CD14-positive monocyte (primary cell): ENCODE measurements around the gene TMEM167B. TPM values are rescaled to one million over a fixed set of nuclear protein-coding genes. Genes with fewer than 3 reads are reported as not detected.
A peak's percentile ranks its signal among the peaks of the same experiment; 100 is the strongest.

Experiments used
- DNase-seq, 3 donors: peaks; one replicate each; pipeline ENCODE4 v3.0.0-alpha.2; 2011 to 2022
- H2AFZ ChIP-seq: 2 replicates; pipeline ENCODE4 v1.6.0; 2012; ENCODE audit warnings: mild to moderate bottlenecking, low read depth, low read length, inconsistent platforms; ENCODE audit not compliant: insufficient read depth, poor library complexity, severe bottlenecking
- H3K27ac ChIP-seq, 2 donors: 1 replicate in 1 of 2; 2 replicates in 1 of 2; pipeline ENCODE4 v1.5.1; 2012 to 2013; ENCODE audit warnings: low read length in 2 of 2, control low read depth in 1 of 2, inconsistent platforms in 1 of 2, low read depth in 1 of 2, mild to moderate bottlenecking in 1 of 2
- H3K27me3 ChIP-seq, 2 donors: one replicate each; pipeline versions ENCODE4 v1.6.0 to v1.6.1; 2011 to 2013; ENCODE audit warnings: low read length in 2 of 2; ENCODE audit not compliant: control insufficient read depth in 2 of 2, insufficient read depth in 2 of 2
- H3K36me3 ChIP-seq, 2 donors: replicated peaks in 1 of 2; 1 replicate in 1 of 2; 2 replicates in 1 of 2; pipeline versions ENCODE4 v1.5.1 to v1.6.1; 2012 to 2013; ENCODE audit warnings: low read length in 2 of 2, control low read depth in 1 of 2, inconsistent platforms in 1 of 2, mild to moderate bottlenecking in 1 of 2; ENCODE audit not compliant: insufficient read depth in 2 of 2, control insufficient read depth in 1 of 2
- H3K4me1 ChIP-seq, 2 donors: 1 replicate in 1 of 2; 2 replicates in 1 of 2; pipeline versions ENCODE4 v1.5.1 to v1.6.1; 2012 to 2013; ENCODE audit warnings: low read length in 2 of 2, control low read depth in 1 of 2, inconsistent platforms in 1 of 2, mild to moderate bottlenecking in 1 of 2, moderate library complexity in 1 of 2; ENCODE audit not compliant: insufficient read depth in 2 of 2, control insufficient read depth in 1 of 2
- H3K4me2 ChIP-seq: replicated peaks from 2 replicates; pipeline ENCODE3; 2012; ENCODE audit warnings: low read length, moderate library complexity, mild to moderate bottlenecking; ENCODE audit not compliant: poor library complexity, severe bottlenecking; ENCODE audit errors: extremely low read depth
- H3K4me3 ChIP-seq, 3 experiments: fragments of 200-600 bp in 1 of 3; sonication (generic) in 1 of 3; replicated peaks in 1 of 3; 1 replicate in 2 of 3; 2 replicates in 1 of 3; pipeline ENCODE4 v1.5.1; 2011 to 2013; ENCODE audit warnings: low read length in 3 of 3, mild to moderate bottlenecking in 3 of 3, control low read depth in 2 of 3, low read depth in 2 of 3, inconsistent platforms in 1 of 3, moderate library complexity in 1 of 3
- H3K79me2 ChIP-seq: 2 replicates; pipeline ENCODE4 v1.6.0; 2012; ENCODE audit warnings: mild to moderate bottlenecking, control low read depth, inconsistent platforms, low read length, moderate library complexity; ENCODE audit not compliant: insufficient read depth
- H3K9ac ChIP-seq: 2 replicates; pipeline ENCODE4 v1.6.0; 2017; ENCODE audit warnings: low read length, mild to moderate bottlenecking; ENCODE audit not compliant: insufficient read depth, poor library complexity, severe bottlenecking
- H3K9me3 ChIP-seq, 2 donors: replicated peaks in 1 of 2; 1 replicate in 1 of 2; 2 replicates in 1 of 2; pipeline versions ENCODE4 v1.5.1 to v1.6.1; 2012 to 2013; ENCODE audit warnings: low read length in 2 of 2, control low read depth in 1 of 2; ENCODE audit not compliant: control insufficient read depth in 1 of 2, insufficient read depth in 1 of 2
- H4K20me1 ChIP-seq: 2 replicates; pipeline ENCODE4 v1.6.0; 2012; ENCODE audit warnings: mild to moderate bottlenecking, low read length, control low read depth, moderate library complexity; ENCODE audit not compliant: insufficient read depth
- H3K27ac Mint-ChIP-seq, 7 donors: one replicate each; pipeline ENCODE4 v1.8.0; 2020; ENCODE audit warnings: mild to moderate bottlenecking in 7 of 7, mixed read lengths in 7 of 7, moderate library complexity in 6 of 7, inconsistent platforms in 2 of 7
- H3K27me3 Mint-ChIP-seq, 3 donors: one replicate each; pipeline ENCODE4 v1.8.0; 2021 to 2022; ENCODE audit warnings: low read depth in 3 of 3, mild to moderate bottlenecking in 3 of 3, mixed read lengths in 3 of 3, moderate library complexity in 3 of 3, inconsistent platforms in 1 of 3
- H3K36me3 Mint-ChIP-seq, 2 donors: one replicate each; pipeline ENCODE4 v1.8.0; 2020; ENCODE audit warnings: mixed read lengths in 2 of 2, inconsistent platforms in 1 of 2, mild to moderate bottlenecking in 1 of 2
- H3K4me1 Mint-ChIP-seq: one replicate; pipeline ENCODE4 v1.8.0; 2020; ENCODE audit warnings: mild to moderate bottlenecking, mixed read lengths
- H3K4me3 Mint-ChIP-seq, 2 donors: one replicate each; pipeline ENCODE4 v1.8.0; 2020; ENCODE audit warnings: mild to moderate bottlenecking in 2 of 2, mixed read lengths in 2 of 2, moderate library complexity in 1 of 2
- H3K9me3 Mint-ChIP-seq, 7 donors: one replicate each; pipeline ENCODE4 v1.8.0; 2020 to 2022; ENCODE audit warnings: mixed read lengths in 7 of 7, mild to moderate bottlenecking in 6 of 7, moderate library complexity in 6 of 7, inconsistent platforms in 2 of 7
- CTCF ChIP-seq: fragments of 200-600 bp; IDR thresholded peaks from one replicate; pipeline ENCODE4 v1.8.0; 2022; ENCODE audit warnings: antibody characterized with exemption, mild to moderate bottlenecking
- WGBS: methylation state at CpG from one replicate; pipeline ENCODE4 v1.1.5; 2013; ENCODE audit warnings: missing lambda C conversion rate; ENCODE audit not compliant: insufficient coverage; 5-methylcytosine and 5-hydroxymethylcytosine counted together
- intact Hi-C, 2 donors: fragments of 100-400 bp; cut with micrococcal nuclease; formaldehyde crosslinking; loops; one replicate each; pipeline versions ENCODE4 v1.15.0 to v1.15.1; 2023
- polyA plus RNA-seq, 3 donors: library from polyadenylated mRNA; depleted of rRNA in 1 of 3; unstranded in 2 of 3; stranded (reverse) in 1 of 3; fragments of 300-500 nt in 2 of 3; fragments of >200 nt in 1 of 3; fragmentation: Illumina TruSeq in 2 of 3; gene quantifications; 1 replicate in 2 of 3; 2 replicates in 1 of 3; pipeline ENCODE4 v1.2.3, GENCODE V29; 2012 to 2021

TMEM167B gene
- polyA plus RNA-seq, 3 donors = 39.2 to 50.8 (median 43.3) TPM

- no peaks in the 10 kb centered on the region for H4K20me1 ChIP-seq
- no peak overlapping the region for H3K4me3 ChIP-seq
- H3K27ac ChIP-seq = no peak overlapping the region
- no peaks in the 10 kb centered on the region for H3K36me3 ChIP-seq
- no peak overlapping the region for H3K4me2 ChIP-seq
- peaks cover 6 to 7% of the 10 kb centered on the region in 2 donors for H3K4me1 ChIP-seq
- H3K27me3 ChIP-seq = peaks cover 0 to 2% of the 10 kb centered on the region in 2 donors
- H3K9ac ChIP-seq = no peak overlapping the region
- Mint-ChIP-seq H3K9me3 (peaks cover 0 to 5% (median 0%) of the 10 kb centered on the region in 7 donors), H3K36me3 (no peaks in the 10 kb centered on the region), H3K27me3 (peaks cover 7 to 22% (median 16%) of the 10 kb centered on the region in 3 donors), H3K27ac (peak overlapping the region in 1 of 7 donors; percentile 63), H3K4me3 (no peak overlapping the region), H3K4me1 (peaks cover 8% of the 10 kb centered on the region)
- H3K9me3 ChIP-seq = no peaks in the 10 kb centered on the region
- H2AFZ ChIP-seq = no peak overlapping the region
- no CpG with 5 or more reads among the region's 1 CpG for WGBS
- peaks cover 9% of the 10 kb centered on the region for H3K79me2 ChIP-seq
- intact Hi-C loops = no loop called here
- DNase-seq = no peak
- TF ChIP-seq CTCF = no peak
Measured at GRCh38 chr1:109045595-109045994, 45.0 kb upstream of the TMEM167B start.

- H3K27me3 ChIP-seq = peaks cover 0 to 2% of the 10 kb centered on the region in 2 donors
- DNase-seq = no peak
- H3K27ac ChIP-seq = no peak overlapping the region
- H3K4me3 ChIP-seq = no peak overlapping the region
- no peaks in the 10 kb centered on the region for H3K79me2 ChIP-seq
- Mint-ChIP-seq H3K27ac (no peak overlapping the region), H3K9me3 (peaks cover 0 to 5% (median 0%) of the 10 kb centered on the region in 7 donors), H3K4me3 (no peak overlapping the region), H3K4me1 (peaks cover 6% of the 10 kb centered on the region), H3K36me3 (no peaks in the 10 kb centered on the region), H3K27me3 (peaks cover 9 to 22% (median 16%) of the 10 kb centered on the region in 3 donors)
- H2AFZ ChIP-seq = no peak overlapping the region
- WGBS = 80% methylated on average over 3 of the region's 4 CpGs
- intact Hi-C loops = no loop called here
- H3K4me1 ChIP-seq = peaks cover 0 to 5% of the 10 kb centered on the region in 2 donors
- no peak for TF ChIP-seq CTCF
- H3K9ac ChIP-seq = no peak overlapping the region
- no peaks in the 10 kb centered on the region for H3K36me3 ChIP-seq
- no peaks in the 10 kb centered on the region for H3K9me3 ChIP-seq
- no peaks in the 10 kb centered on the region for H4K20me1 ChIP-seq
- H3K4me2 ChIP-seq = no peak overlapping the region
Measured at GRCh38 chr1:109046671-109047070, 43.9 kb upstream of the TMEM167B start.
